Parathyroid adenoma (tissue), 2 donors: ENCODE data around the gene PRDM16.

ENCODE experiments used
- H2AFZ ChIP-seq: fragments of 300-600 bp; sonication (generic); one replicate; pipeline ENCODE4 v1.7.0; 2017; ENCODE audit warnings: antibody characterized with exemption, mild to moderate bottlenecking
- H3K27ac ChIP-seq: fragments of 300-600 bp; sonication (generic); one replicate; pipeline ENCODE4 v1.7.0; 2017
- H3K27me3 ChIP-seq: fragments of 300-600 bp; sonication (generic); one replicate; pipeline ENCODE4 v1.7.0; 2017; ENCODE audit warnings: low read length; ENCODE audit not compliant: control insufficient read depth, insufficient read depth
- H3K36me3 ChIP-seq: fragments of 300-600 bp; sonication (generic); one replicate; pipeline ENCODE4 v1.7.0; 2017; ENCODE audit warnings: low read length; ENCODE audit not compliant: control insufficient read depth, insufficient read depth
- H3K4me1 ChIP-seq: fragments of 300-600 bp; sonication (generic); one replicate; pipeline ENCODE4 v1.7.0; 2017; ENCODE audit warnings: control low read depth
- H3K4me2 ChIP-seq: fragments of 300-600 bp; sonication (generic); one replicate; pipeline ENCODE4 v1.7.0; 2017; ENCODE audit warnings: low read length
- H3K4me3 ChIP-seq: fragments of 300-600 bp; sonication (generic); one replicate; pipeline ENCODE4 v1.7.0; 2017; ENCODE audit warnings: low read depth, low read length
- H3K79me2 ChIP-seq: fragments of 300-600 bp; sonication (generic); one replicate; pipeline ENCODE4 v1.7.0; 2017; ENCODE audit warnings: control low read depth
- H3K9ac ChIP-seq: fragments of 300-600 bp; sonication (generic); one replicate; pipeline ENCODE4 v1.7.0; 2017; ENCODE audit warnings: mild to moderate bottlenecking
- H3K9me3 ChIP-seq: fragments of 300-600 bp; sonication (generic); one replicate; pipeline ENCODE4 v1.7.0; 2017; ENCODE audit warnings: low read length; ENCODE audit not compliant: control insufficient read depth
- TF ChIP-seq, protein P1 (sequence below): fragments of 300-600 bp; sonication (generic); IDR thresholded peaks from one replicate; pipeline ENCODE4 v1.7.0; 2017; ENCODE audit warnings: antibody characterized with exemption, mild to moderate bottlenecking
- donor health status: primary hyperparathyroidism.

PRDM16 gene

GRCh38 chr1:3109355-3109754 is 40.4 kb downstream of the PRDM16 start:
- H3K4me2 ChIP-seq = no peak overlapping the region
- H3K79me2 ChIP-seq = no peaks in the 10 kb centered on the region
- H3K4me1 ChIP-seq = no peaks in the 10 kb centered on the region
- no peak overlapping the region for H3K4me3 ChIP-seq
- TF ChIP-seq, protein P1, sequence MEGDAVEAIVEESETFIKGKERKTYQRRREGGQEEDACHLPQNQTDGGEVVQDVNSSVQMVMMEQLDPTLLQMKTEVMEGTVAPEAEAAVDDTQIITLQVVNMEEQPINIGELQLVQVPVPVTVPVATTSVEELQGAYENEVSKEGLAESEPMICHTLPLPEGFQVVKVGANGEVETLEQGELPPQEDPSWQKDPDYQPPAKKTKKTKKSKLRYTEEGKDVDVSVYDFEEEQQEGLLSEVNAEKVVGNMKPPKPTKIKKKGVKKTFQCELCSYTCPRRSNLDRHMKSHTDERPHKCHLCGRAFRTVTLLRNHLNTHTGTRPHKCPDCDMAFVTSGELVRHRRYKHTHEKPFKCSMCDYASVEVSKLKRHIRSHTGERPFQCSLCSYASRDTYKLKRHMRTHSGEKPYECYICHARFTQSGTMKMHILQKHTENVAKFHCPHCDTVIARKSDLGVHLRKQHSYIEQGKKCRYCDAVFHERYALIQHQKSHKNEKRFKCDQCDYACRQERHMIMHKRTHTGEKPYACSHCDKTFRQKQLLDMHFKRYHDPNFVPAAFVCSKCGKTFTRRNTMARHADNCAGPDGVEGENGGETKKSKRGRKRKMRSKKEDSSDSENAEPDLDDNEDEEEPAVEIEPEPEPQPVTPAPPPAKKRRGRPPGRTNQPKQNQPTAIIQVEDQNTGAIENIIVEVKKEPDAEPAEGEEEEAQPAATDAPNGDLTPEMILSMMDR = no peak
- no peaks in the 10 kb centered on the region for H3K9me3 ChIP-seq
- no peaks in the 10 kb centered on the region for H3K36me3 ChIP-seq
- no peak overlapping the region for H3K27ac ChIP-seq
- no peak overlapping the region for H2AFZ ChIP-seq
- no peaks in the 10 kb centered on the region for H3K27me3 ChIP-seq
- no peak overlapping the region for H3K9ac ChIP-seq

- Histone ChIP-seq H3K27ac (no peak overlapping the region), H3K36me3 (no peaks in the 10 kb centered on the region), H3K4me2 (no peak overlapping the region), H3K9me3 (no peaks in the 10 kb centered on the region), H2AFZ (no peak overlapping the region), H3K79me2 (no peaks in the 10 kb centered on the region), H3K27me3 (no peaks in the 10 kb centered on the region), H3K4me1 (no peaks in the 10 kb centered on the region), H3K4me3 (no peak overlapping the region), H3K9ac (no peak overlapping the region)
- TF ChIP-seq, protein P1 = no peak
These were observed 42.5 kb downstream of the PRDM16 start for GRCh38 chr1:3111348-3112021.

- H3K27ac ChIP-seq = no peak overlapping the region
- no peak overlapping the region for H3K9ac ChIP-seq
- no peak overlapping the region for H3K4me3 ChIP-seq
- TF ChIP-seq, protein P1 = no peak
- H3K36me3 ChIP-seq = no peaks in the 10 kb centered on the region
- no peak overlapping the region for H2AFZ ChIP-seq
- no peaks in the 10 kb centered on the region for H3K4me1 ChIP-seq
- H3K27me3 ChIP-seq = no peaks in the 10 kb centered on the region
- no peaks in the 10 kb centered on the region for H3K79me2 ChIP-seq
- no peak overlapping the region for H3K4me2 ChIP-seq
- no peaks in the 10 kb centered on the region for H3K9me3 ChIP-seq
These were observed 43.5 kb downstream of the PRDM16 start for GRCh38 chr1:3112526-3112925.

DNA sequence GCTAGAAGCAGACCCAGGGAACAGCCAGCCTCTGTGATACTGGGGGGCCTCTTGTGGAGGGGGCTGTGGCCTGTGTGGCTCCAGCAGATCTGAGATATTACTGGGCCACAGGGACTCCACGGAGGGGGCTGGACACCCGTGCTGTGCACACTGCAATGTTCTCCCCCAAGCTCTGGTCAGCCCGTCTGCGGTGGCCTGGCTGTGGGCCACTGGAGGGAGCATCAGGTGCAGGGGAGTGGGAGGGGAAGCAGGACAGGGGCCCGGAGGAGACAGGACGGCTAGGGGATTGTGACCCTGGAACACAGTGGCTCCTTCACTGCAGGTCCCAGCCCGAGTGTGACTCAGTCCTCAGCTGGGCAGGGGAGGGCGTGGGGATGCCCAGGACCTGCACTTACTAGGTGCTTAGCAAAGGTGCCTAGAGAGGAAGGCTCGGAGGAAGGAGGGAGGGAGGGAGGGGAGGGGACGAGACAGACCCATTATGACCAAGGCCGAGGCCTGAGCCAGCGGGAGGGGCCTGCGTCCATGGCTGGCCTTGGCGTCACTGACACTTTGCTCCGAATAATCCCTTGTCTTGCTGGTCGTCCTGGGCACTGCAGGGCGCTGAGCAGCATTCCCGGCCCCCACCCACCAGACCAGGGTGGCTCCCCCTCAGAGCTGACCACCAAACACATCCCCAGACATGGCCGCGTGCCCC is 44.2 kb downstream of the PRDM16 start:
- Histone ChIP-seq H3K9ac (no peak overlapping the region), H3K79me2 (no peaks in the 10 kb centered on the region)

More for the DNA sequence above, 44.2 kb downstream of the PRDM16 start:
- Histone ChIP-seq H3K36me3 (no peaks in the 10 kb centered on the region), H3K27ac (no peak overlapping the region), H3K4me1 (no peaks in the 10 kb centered on the region), H3K4me3 (no peak overlapping the region), H3K4me2 (no peak overlapping the region), H3K9me3 (no peaks in the 10 kb centered on the region), H2AFZ (no peak overlapping the region), H3K27me3 (no peaks in the 10 kb centered on the region)
- TF ChIP-seq, protein P1 = no peak
